T1000 (cell line): Measurements from ENCODE around the gene GLB1L3.
"Not testable (repeated sequence)": the region's sequence is repeated elsewhere in the genome, so short reads cannot be mapped to it uniquely, and the experiment has no call there.

ENCODE experiments used
- DNase-seq: peaks from one replicate; lab custom pipeline; 2025; ENCODE audit warnings: mixed read lengths; lab: John Stamatoyannopoulos, UW

GLB1L3 gene

DNA sequence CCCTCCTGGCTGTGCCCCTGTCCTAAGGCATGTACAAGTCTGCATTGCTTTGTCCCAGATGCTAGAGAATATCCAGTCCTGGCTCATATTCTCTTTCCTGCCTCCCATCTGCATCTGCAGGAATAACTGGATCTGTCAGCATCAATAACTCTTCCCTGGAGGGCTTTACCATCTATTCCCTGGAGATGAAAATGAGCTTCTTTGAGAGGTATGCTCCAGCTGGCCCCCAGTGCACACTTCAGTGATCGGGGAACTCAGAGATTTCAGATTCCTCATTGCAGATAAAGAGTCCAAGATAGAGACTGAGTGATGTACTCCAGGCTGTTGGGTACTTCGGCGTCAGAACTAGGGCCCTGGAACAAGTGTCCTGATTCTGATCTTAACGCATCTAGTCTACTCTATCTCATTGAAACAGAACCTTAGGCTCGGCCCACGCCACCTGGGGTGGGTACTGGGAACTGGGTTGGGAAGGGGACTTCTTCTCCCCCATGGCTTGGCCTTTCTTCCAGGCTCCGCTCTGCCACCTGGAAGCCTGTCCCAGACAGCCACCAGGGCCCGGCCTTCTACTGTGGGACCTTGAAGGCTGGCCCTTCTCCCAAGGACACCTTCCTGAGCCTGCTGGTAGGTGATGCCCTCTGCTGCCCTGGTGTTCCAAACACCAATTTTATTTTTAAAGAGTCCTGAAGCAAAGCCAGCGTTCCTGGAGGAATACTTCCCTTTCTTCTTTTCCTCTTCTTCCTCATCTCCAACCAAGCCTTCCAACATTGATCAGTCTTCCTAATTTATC lies 37.8 kb downstream of the GLB1L3 start:
- DNase-seq, result no peak

GRCh38 chr11:134317103-134317502 lies 40.9 kb downstream of the GLB1L3 start:
- DNase-seq, result no peak

- not testable (repeated sequence) for DNase-seq
Measured at GRCh38 chr11:134321373-134321772, 45.2 kb downstream of the GLB1L3 start.

GRCh38 chr11:134322553-134322952 lies 46.4 kb downstream of the GLB1L3 start:
- no peak for DNase-seq

DNA sequence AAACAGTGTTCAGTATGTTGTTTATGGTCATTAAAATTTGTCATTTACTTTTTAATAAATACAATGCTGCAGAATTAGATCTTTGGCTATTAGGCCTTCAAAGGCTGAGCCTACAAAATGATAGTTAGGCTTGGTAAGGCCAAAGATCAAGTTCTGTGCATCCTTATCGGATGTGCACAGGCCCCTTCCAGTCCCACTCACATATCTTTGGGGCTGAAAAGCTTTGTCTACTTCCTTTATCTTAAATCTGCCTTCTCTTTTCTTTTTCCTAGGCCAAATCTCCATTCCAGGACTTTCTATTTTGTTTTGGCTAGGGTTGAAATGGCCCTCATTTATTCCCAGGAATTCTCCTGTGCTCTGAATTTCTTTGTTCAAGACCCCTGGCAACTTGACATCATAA lies 52.3 kb downstream of the GLB1L3 start:
- no peak for DNase-seq

DNA sequence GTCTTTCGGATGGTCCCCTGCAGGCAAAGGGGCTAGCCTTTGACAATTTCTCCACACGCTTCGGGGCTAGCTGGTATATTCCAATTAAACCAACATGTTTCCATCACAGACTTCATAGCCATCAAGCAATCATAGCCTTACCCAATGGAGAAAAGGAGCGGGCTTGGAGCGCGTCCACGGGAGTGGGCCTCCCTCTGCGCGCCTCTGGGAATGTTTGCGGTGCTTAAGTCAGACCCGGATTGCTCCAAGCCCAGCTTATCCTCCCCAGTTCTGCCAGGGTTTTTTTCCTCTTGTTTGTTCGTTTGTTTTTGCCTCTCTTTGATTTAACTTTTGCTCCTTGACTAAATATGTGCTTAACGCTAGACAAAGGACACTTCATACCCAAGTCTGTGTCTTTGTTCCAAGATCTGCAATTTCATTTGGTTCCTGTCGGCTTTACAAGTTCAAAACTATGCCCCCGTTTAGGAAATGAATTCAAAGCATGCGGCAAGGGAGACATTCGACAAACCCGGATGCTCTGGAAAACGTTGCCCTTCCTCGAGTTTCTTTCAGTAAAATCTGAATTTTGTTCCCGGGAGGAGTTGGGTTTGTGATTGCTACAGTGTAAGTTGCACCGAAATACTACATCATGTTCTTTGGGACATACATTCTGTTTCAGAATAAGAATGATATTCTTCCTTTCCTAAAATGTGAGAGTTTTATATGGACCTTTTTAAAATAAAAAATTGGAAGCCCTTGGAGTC lies 54.6 kb downstream of the GLB1L3 start:
- no peak for DNase-seq

DNA sequence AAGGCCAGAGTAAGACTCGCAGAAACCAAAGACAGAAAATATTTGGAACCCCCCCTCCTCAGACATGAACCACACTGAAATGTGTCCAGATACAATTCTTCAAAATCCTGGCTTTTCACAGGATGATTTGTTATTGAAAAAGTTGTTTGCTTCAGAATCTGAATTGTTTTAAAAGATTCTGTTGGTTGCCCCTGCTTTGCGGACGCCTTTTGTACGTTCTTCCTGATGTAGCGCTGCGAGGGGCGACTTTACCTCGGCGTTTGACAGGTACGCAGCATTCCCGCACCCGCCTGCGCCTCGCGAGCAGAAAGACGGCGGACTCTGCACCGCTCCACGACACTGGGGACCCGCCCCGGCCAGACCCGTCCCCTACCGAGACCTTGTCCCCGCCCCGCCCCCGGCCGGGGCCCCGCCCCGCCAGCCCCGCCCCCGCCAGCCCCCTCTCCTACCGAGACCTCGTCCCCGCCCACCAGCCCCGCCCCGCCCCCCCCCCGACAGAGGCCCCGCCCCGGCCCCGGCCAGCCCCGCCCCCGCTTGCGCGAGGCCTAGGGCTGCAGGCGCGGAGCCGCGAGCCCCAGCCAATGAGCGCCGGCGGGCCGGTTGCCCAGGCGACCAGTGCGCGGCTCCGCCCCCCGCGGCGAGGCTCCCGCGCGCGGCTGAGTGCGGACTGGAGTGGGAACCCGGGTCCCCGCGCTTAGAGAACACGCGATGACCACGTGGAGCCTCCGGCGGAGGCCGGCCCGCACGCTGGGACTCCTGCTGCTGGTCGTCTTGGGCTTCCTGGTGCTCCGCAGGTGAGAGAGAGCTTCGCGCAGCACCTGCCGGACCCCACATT lies 55.4 kb downstream of the GLB1L3 start, which contains the start of gene GLB1L2:
GLB1L2 (plus strand) TSS at position 635 of the 835 bp plus-strand sequence; CDS start at position 709, 74 bp downstream.
- DNase-seq, result no peak

DNA sequence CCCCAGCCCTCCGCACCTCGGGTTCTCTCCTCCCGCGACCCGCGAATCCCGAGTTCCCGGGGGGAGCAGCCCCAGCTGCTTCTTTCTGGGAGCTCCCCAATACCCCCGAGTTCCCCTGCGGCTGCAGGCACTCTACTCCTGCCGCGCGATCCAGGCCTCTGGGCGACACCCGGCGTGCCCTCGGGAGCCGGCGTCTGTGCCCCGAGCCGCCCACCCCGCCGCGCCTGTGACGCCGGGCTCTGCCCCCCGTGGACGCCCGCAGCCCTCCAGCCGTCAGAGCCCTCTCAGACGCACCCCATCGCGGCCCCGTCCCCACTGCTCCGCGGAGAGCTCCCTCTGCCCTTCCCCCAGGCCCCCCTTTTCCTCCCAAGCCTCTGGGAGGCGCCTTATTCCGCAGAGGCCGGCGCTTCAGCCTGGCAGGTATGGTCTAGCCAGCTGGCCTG lies 56.0 kb downstream of the GLB1L3 start:
- DNase-seq, result no peak

GRCh38 chr11:134332782-134333181 lies 56.6 kb downstream of the GLB1L3 start:
- no peak for DNase-seq

DNA sequence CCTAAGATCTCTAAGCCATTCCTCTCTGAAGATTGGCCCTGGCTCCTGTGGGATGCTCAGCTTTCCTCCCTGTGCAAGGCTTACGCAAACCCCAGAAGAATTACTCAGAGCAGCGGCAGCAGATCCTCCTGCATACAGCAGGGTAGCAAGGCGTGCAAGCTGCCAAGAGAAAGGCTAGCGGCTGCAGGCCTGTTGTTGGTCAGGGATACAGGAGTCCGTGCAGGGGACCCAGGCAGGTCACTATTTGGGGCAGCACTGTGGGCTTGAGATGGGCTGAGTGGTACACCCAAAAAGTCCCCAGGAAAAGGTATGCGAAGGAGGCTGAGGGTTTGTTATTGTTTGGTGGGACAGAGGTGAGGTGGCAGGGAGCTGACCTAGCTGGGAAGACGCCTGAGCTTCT lies 57.1 kb downstream of the GLB1L3 start:
- no peak for DNase-seq

GRCh38 chr11:134333946-134334345 lies 57.8 kb downstream of the GLB1L3 start:
- no peak for DNase-seq

- no peak for DNase-seq
Measured at GRCh38 chr11:134334796-134335571, 58.8 kb downstream of the GLB1L3 start.

GRCh38 chr11:134337051-134337450 lies 60.9 kb downstream of the GLB1L3 start:
- DNase-seq, result no peak

GRCh38 chr11:134338068-134338467 lies 61.9 kb downstream of the GLB1L3 start:
- no peak for DNase-seq

DNA sequence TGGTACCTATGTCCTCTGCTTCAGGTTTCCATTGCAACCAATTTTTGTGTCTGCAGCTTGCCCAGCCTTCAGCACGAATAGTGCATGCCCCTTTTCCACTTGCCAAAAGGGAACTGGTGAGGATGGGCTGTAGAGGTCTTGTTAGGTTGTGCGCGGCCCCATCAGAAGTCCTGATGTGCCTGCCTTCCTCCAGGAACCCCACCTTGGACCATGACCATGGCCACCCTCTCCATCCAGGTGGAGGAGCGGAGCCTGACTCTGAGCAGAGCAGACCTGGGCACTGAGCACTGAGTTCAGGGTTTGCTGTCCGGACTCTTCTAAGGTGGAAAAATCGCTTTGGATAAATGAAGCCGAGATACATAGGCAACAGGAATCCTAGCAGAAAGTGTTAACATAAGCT lies 62.5 kb downstream of the GLB1L3 start:
- DNase-seq, result no peak

DNA sequence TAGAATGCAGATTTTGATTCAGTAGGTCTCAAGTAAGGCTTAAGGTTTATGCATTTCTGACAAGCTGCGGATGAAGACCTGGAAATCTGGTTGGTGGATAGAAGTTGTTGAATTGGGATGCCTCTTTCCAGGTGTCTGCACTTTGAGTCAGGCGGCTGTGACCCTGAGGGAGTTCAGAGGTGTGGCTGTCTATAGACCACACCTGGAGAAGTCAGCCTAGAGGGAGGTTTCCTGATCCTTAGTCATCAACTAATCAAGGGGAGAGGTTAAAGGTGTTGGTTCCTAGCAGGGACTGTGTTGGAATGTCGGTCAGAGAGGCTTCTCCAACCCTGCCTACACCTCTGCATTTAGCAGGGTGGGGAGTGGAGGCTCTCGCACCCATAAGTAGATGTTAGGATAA lies 63.6 kb downstream of the GLB1L3 start:
- DNase-seq, result no peak

GRCh38 chr11:134340354-134340964 lies 64.3 kb downstream of the GLB1L3 start:
- no peak for DNase-seq

GRCh38 chr11:134341805-134342571 lies 65.8 kb downstream of the GLB1L3 start:
- no peak for DNase-seq

DNA sequence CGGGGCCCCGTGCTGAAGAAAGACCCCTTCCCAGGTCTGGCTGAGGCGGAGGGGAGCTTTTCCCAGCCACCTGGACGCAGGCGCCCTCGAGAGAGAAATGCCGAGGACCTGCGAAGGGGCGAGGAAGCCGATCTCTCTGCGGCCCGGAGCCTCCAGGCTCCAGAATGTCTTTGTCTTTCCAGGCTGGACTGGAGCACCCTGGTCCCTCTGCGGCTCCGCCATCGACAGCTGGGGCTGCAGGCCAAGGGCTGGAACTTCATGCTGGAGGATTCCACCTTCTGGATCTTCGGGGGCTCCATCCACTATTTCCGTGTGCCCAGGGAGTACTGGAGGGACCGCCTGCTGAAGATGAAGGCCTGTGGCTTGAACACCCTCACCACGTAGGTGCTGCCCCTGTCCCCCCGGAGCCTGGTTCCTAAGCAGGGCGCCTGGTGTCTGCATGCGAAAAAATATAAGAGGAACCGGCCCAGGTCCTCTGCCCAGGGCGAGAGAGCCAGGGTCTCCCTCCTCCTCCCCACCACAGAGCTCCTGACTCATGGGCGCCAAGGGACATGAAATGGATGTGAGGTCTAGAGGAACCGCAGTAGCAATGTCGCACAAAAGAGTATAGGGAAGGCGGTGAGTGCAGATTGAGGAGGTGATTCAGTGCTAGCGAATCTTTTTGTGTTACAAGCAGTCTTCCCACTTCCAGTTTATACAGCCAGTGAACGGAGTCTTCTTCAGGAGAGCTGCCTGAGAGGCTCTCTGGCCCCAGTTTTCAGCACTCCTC lies 66.6 kb downstream of the GLB1L3 start:
- no peak for DNase-seq

GRCh38 chr11:134343646-134344045 lies 67.5 kb downstream of the GLB1L3 start:
- DNase-seq, result no peak
